CD4-positive, CD25-positive, alpha-beta regulatory T cell (primary cell): ENCODE data around the gene URB1. TPM values are rescaled to one million over a fixed set of nuclear protein-coding genes. Genes with fewer than 3 reads are reported as not detected.

Experiments
- ATAC-seq, 2 donors: fragments of 150-1000 bp; cut with Tn5 transposase; one replicate each; pipeline ENCODE4 v1.10.0; 2021; ENCODE audit warnings: low read depth in 2 of 2, moderate number of reproducible peaks in 2 of 2, moderate library complexity in 1 of 2
- DNase-seq, 3 donors: peaks; one replicate each; pipeline versions ENCODE4 v3.0.0 to v3.0.0-alpha.2; 2012 to 2022; ENCODE audit warnings: mixed read lengths in 1 of 3
- H3K27ac ChIP-seq: one replicate; pipeline ENCODE4 v1.7.0; 2013; ENCODE audit warnings: mild to moderate bottlenecking, low read length; ENCODE audit not compliant: insufficient read depth, poor library complexity, severe bottlenecking
- H3K27me3 ChIP-seq: one replicate; pipeline ENCODE4 v1.7.0; 2013; ENCODE audit warnings: low read length; ENCODE audit not compliant: control insufficient read depth, insufficient read depth
- H3K36me3 ChIP-seq: one replicate; pipeline ENCODE4 v1.7.0; 2013; ENCODE audit warnings: mild to moderate bottlenecking, low read length, moderate library complexity; ENCODE audit not compliant: control insufficient read depth, insufficient read depth
- H3K4me1 ChIP-seq: 2 replicates; pipeline ENCODE4 v1.7.0; 2013; ENCODE audit warnings: mild to moderate bottlenecking, low read length; ENCODE audit not compliant: insufficient read depth, control insufficient read depth, poor library complexity, severe bottlenecking
- H3K4me3 ChIP-seq: one replicate; pipeline ENCODE4 v1.7.0; 2013; ENCODE audit warnings: low read depth, mild to moderate bottlenecking, low read length, moderate library complexity
- H3K9me3 ChIP-seq, 2 experiments: 1 replicate in 1 of 2; 2 replicates in 1 of 2; pipeline ENCODE4 v1.7.0; 2013; ENCODE audit warnings: low read length in 2 of 2, mild to moderate bottlenecking in 1 of 2, moderate library complexity in 1 of 2; ENCODE audit not compliant: control insufficient read depth in 2 of 2
- H3K27ac Mint-ChIP-seq, 3 donors: one replicate each; pipeline ENCODE4 v1.8.0; 2020 to 2022; ENCODE audit warnings: mild to moderate bottlenecking in 3 of 3, mixed read lengths in 3 of 3, moderate library complexity in 2 of 3
- H3K27me3 Mint-ChIP-seq: one replicate; pipeline ENCODE4 v1.8.0; 2022; ENCODE audit warnings: mild to moderate bottlenecking, mixed read lengths
- H3K36me3 Mint-ChIP-seq: one replicate; pipeline ENCODE4 v1.8.0; 2020; ENCODE audit warnings: mixed read lengths
- H3K4me1 Mint-ChIP-seq, 4 donors: one replicate each; pipeline ENCODE4 v1.8.0; 2020 to 2022; ENCODE audit warnings: mixed read lengths in 4 of 4, mild to moderate bottlenecking in 1 of 4
- H3K4me3 Mint-ChIP-seq, 4 donors: one replicate each; pipeline ENCODE4 v1.8.0; 2020 to 2022; ENCODE audit warnings: mild to moderate bottlenecking in 4 of 4, mixed read lengths in 4 of 4, moderate library complexity in 3 of 4
- H3K9me3 Mint-ChIP-seq, 7 donors: one replicate each; pipeline ENCODE4 v1.8.0; 2020 to 2022; ENCODE audit warnings: mixed read lengths in 7 of 7, mild to moderate bottlenecking in 3 of 7, moderate library complexity in 2 of 7
- polyA plus RNA-seq, 4 donors: library from polyadenylated mRNA; unstranded; fragments of 300-500 nt; fragmentation: Illumina TruSeq; gene quantifications; one replicate each; pipeline ENCODE4 v1.2.3, GENCODE V29; 2021
- total RNA-seq: library from RNA; stranded (reverse); gene quantifications from one replicate; pipeline ENCODE4 v1.2.3, GENCODE V29; 2022

Gene URB1
- total and polyA plus RNA-seq, 5 donors from 2014 or later: 1.5 to 9.4 (median 2.8) TPM

DNA sequence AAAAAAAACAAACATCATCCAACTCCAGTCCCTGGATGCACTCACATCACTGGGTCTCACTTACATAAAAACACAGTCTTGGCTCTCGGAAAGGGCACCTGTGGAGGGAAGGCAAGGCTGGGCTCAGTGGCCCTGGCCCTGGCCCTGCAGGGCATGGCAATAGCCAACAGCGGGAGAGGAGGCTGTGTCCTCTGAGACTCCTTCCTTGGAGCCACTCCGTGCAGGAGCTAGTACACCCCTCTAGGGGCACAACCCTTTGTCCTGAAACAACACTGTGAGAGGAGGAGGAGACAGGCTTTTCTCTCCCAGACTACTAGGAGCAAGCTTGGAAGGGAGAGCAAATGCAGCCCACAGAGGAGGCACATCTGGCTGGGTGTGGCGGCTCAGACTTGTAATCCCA lies 28.0 kb downstream of the URB1 start:
- H3K27ac ChIP-seq: no peak overlapping the region
- no peaks in the 10 kb centered on the region for H3K9me3 ChIP-seq
- no peaks in the 10 kb centered on the region for H3K27me3 ChIP-seq
- Mint-ChIP-seq H3K27ac (no peak overlapping the region), H3K9me3 (peaks cover 0 to 2% (median 0%) of the 10 kb centered on the region in 7 donors), H3K4me3 (no peak overlapping the region), H3K36me3 (peaks cover 70% of the 10 kb centered on the region), H3K4me1 (peaks cover 0 to 2% (median 0%) of the 10 kb centered on the region in 4 donors), H3K27me3 (no peaks in the 10 kb centered on the region)
- no peak overlapping the region for H3K4me3 ChIP-seq
- DNase-seq (no peak), ATAC-seq (no peak)
- H3K36me3 ChIP-seq: peaks cover 82% of the 10 kb centered on the region
- no peaks in the 10 kb centered on the region for H3K4me1 ChIP-seq

DNA sequence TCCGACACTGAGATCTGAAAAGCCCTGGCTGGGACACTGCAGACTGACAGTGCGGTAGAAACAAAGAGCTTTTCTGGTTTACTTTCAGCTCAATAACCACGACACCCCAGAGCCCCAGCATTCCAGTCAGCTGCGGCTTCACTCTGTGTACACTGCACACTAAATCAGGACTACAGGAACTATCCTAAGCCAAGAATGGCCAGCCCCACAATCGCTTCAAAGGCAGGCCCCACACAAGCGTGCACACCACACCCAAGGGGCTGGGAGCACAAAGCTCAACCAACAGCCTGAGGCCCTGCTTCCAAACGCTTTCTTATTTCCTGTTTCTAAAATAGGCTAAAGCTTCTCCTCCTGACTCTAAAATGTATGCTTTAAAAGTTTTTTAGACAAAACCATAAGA lies 28.4 kb downstream of the URB1 start:
- no peak for DNase-seq
- no peaks in the 10 kb centered on the region for H3K4me1 ChIP-seq
- no peak for ATAC-seq
- Mint-ChIP-seq H3K36me3 (peaks cover 66% of the 10 kb centered on the region), H3K4me3 (no peak overlapping the region), H3K4me1 (peaks cover 0 to 2% (median 0%) of the 10 kb centered on the region in 4 donors), H3K27me3 (no peaks in the 10 kb centered on the region), H3K27ac (no peak overlapping the region), H3K9me3 (peaks cover 0 to 2% (median 0%) of the 10 kb centered on the region in 7 donors)
- H3K27ac ChIP-seq: no peak overlapping the region
- H3K36me3 ChIP-seq: peaks cover 85% of the 10 kb centered on the region
- H3K27me3 ChIP-seq: no peaks in the 10 kb centered on the region
- H3K4me3 ChIP-seq: no peak overlapping the region
- H3K9me3 ChIP-seq: no peaks in the 10 kb centered on the region

DNA sequence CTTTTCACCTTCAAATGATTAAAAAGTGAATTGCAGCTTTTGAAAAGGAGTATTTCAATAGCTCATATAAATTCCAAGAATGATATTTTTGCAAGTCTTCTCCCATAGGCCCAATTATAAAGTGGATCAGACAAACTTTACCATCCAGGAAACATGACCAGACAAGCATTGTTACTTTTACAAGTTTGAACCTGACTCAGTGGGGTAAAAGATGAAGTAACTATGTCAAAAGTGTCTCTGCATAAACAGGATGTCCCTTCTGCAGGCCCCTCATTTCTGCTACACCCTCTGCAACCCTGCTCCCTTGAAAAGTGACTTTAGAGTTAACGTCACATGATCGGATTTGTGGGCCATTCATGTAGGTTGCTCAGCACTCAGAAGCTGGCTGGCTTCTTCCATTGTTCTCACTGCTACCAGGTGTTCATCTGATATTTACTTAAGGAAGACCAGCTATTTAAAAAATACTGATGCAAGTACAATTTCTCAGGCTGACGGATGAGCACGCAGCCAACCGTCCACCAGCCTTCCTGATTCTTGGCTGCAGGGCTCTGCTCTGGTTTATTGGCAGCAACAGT lies 32.3 kb downstream of the URB1 start:
- Histone ChIP-seq H3K36me3 (peaks cover 83% of the 10 kb centered on the region), H3K4me3 (no peak overlapping the region), H3K27ac (no peak overlapping the region), H3K9me3 (no peaks in the 10 kb centered on the region), H3K4me1 (no peaks in the 10 kb centered on the region), H3K27me3 (no peaks in the 10 kb centered on the region)
- Mint-ChIP-seq H3K4me3 (no peak overlapping the region), H3K9me3 (peaks cover 0 to under 1% (median 0%) of the 10 kb centered on the region in 7 donors), H3K36me3 (peaks cover 56% of the 10 kb centered on the region), H3K27me3 (no peaks in the 10 kb centered on the region), H3K27ac (no peak overlapping the region), H3K4me1 (no peaks in the 10 kb centered on the region)
- no peak for ATAC-seq
- DNase-seq: no peak

DNA sequence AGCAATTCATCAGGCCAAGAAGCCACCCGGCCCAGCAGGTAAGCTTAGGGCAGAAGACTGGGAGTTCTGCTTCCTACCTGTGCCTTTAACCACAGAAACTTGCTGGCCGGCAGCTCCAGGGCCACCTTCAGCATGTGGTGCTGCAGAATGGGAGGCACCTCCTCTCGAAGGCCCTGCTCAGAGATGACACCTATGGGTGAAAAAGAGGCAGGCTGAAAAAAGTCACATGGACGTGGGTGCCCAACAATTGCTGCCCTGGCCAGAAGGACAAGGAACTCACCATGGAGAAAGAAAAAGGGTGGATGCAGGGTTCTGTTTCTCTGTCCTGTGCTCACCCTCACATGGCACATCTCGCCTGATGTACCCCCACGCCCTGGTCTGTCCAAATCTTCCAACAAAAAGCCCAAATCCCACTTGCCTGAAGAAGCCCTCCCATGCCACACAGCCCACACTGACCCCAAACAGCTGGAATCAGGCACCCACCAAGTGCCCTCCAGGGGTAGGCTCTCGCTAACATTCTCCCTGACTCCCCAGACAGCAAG lies 33.0 kb downstream of the URB1 start:
- Histone ChIP-seq H3K27me3 (no peaks in the 10 kb centered on the region), H3K4me1 (no peaks in the 10 kb centered on the region), H3K9me3 (no peaks in the 10 kb centered on the region), H3K4me3 (no peak overlapping the region), H3K36me3 (peaks cover 87% of the 10 kb centered on the region), H3K27ac (no peak overlapping the region)
- Mint-ChIP-seq H3K27me3 (no peaks in the 10 kb centered on the region), H3K9me3 (no peaks in the 10 kb centered on the region), H3K36me3 (peaks cover 60% of the 10 kb centered on the region), H3K27ac (no peak overlapping the region), H3K4me3 (no peak overlapping the region), H3K4me1 (no peaks in the 10 kb centered on the region)
- no peak for DNase-seq
- ATAC-seq: no peak

DNA sequence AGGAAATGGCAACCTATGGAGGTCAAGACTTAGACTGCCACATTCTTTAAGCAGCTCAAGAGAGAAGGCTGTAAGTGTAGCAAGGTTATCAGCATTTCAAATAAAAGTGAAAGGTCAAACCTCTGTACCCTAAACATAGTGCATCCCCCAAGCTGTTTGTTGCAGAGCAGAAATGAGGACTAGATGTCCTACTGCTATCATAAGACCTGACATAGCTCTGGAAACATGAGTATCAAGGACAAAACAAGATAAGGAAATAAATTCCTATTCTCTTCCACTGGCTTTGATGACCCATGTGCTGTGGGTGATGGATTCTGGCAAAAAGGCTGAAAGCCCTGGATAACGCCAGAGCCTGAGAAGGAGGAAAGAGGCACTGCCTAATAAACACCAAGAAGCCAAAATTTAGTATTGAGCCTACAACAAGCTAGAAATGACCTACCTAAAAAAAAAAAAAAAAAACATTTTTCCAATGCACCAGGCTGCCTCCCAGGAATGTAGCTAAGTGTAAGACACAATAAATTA lies 35.9 kb downstream of the URB1 start:
- Histone ChIP-seq H3K4me1 (no peaks in the 10 kb centered on the region), H3K4me3 (no peak overlapping the region), H3K27ac (no peak overlapping the region), H3K9me3 (no peaks in the 10 kb centered on the region), H3K36me3 (peaks cover 89% of the 10 kb centered on the region), H3K27me3 (no peaks in the 10 kb centered on the region)
- Mint-ChIP-seq H3K4me1 (no peaks in the 10 kb centered on the region), H3K36me3 (peaks cover 63% of the 10 kb centered on the region), H3K9me3 (no peaks in the 10 kb centered on the region), H3K4me3 (no peak overlapping the region), H3K27ac (peak overlapping the region in 1 of 3 donors; percentile 80), H3K27me3 (no peaks in the 10 kb centered on the region)
- no peak for DNase-seq
- no peak for ATAC-seq

DNA sequence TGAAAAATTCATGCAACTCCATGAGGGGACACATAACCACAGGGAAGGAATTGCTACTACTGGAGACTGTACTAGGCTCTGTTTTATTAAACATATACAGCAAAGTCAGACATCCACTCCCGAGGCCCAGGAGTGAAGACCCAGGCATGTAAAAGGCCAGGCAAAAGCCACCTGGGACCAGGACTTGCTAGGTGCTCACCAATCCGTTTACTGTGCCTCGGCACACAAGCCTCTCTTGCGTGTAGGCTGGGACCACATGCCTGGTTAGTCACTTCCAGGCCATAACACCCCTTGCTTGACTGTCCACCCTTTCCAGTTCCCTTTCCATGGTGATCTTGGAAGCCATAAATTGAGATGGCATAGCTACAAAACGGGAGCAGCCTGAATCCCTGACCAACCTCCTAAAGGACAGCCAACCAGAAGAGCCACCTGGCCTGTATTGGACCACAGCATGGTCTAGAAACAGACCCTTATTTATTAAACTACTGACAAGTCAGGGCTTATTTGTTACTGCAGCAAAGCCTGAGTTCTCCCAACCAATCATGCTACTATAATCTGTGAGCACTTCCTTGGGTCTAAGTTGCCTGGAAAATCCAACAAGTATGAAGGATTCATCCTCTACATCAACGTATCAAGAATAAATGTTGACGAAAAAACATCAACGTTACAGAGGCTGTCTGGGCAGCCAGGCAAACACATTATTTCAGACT lies 39.7 kb downstream of the URB1 start:
- Mint-ChIP-seq H3K4me3 (no peak overlapping the region), H3K27me3 (no peaks in the 10 kb centered on the region), H3K36me3 (peaks cover 60% of the 10 kb centered on the region), H3K9me3 (no peaks in the 10 kb centered on the region), H3K27ac (no peak overlapping the region), H3K4me1 (no peaks in the 10 kb centered on the region)
- no peak for ATAC-seq
- no peak for DNase-seq
- H3K4me3 ChIP-seq: no peak overlapping the region
- H3K27me3 ChIP-seq: no peaks in the 10 kb centered on the region
- no peaks in the 10 kb centered on the region for H3K9me3 ChIP-seq
- H3K27ac ChIP-seq: no peak overlapping the region
- H3K36me3 ChIP-seq: peaks cover 91% of the 10 kb centered on the region
- no peaks in the 10 kb centered on the region for H3K4me1 ChIP-seq

DNA sequence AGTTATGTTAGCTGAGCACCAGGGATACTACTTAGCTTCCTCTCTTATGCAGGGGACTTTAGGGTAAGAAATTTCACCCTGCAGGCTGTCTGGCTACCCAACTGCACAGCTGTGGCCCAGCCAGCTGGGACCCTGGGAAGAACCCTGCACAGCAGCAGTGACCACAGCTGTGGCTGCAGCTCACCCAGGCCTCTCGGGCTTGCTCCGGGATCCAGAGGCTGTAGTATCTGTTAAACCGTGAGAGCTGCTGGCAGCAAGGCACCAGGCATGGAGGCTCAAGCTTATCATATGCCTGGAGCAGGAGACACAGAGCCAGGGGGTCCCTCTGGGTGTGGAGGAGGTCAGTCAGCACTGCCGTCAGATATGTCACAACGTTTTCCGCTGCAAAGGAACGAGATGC lies 40.3 kb downstream of the URB1 start:
- ATAC-seq (no peak), DNase-seq (no peak)
- peaks cover 93% of the 10 kb centered on the region for H3K36me3 ChIP-seq
- H3K27ac Mint-ChIP-seq: no peak overlapping the region
- H3K4me3 Mint-ChIP-seq: no peak overlapping the region
- no peaks in the 10 kb centered on the region for H3K9me3 Mint-ChIP-seq
- H3K36me3 Mint-ChIP-seq: peaks cover 66% of the 10 kb centered on the region
- H3K27me3 ChIP-seq: no peaks in the 10 kb centered on the region
- H3K4me1 Mint-ChIP-seq: no peaks in the 10 kb centered on the region
- H3K27me3 Mint-ChIP-seq: no peaks in the 10 kb centered on the region
- H3K9me3 ChIP-seq: no peaks in the 10 kb centered on the region
- H3K4me1 ChIP-seq: no peaks in the 10 kb centered on the region
- no peak overlapping the region for H3K4me3 ChIP-seq
- no peak overlapping the region for H3K27ac ChIP-seq
